HG02852 (cell line): Measurements from ENCODE around the gene H6PD.

Source experiments
- ATAC-seq: cut with Tn5 transposase; IDR thresholded peaks from one replicate; pipeline ENCODE4 v1.9.1; 2021; ENCODE audit warnings: mild to moderate bottlenecking, moderate library complexity; ENCODE audit not compliant: unreplicated experiment

H6PD gene

GRCh38 chr1:9234223-9235095, at the start of gene H6PD:
Gene H6PD (plus strand): TSS chr1:9234774. CDS start chr1:9244935, 10,161 bp downstream.
- ATAC-seq = peak; percentile 76

- ATAC-seq = no peak
These were observed 48.3 kb upstream of the H6PD start for GRCh38 chr1:9186082-9186859.

- no peak for ATAC-seq
These were observed 47.6 kb upstream of the H6PD start for GRCh38 chr1:9187004-9187403.

GRCh38 chr1:9190234-9190633, 44.3 kb upstream of the H6PD start:
- ATAC-seq = no peak

- ATAC-seq = no peak
These were observed 43.3 kb upstream of the H6PD start for GRCh38 chr1:9191231-9191630.

- no peak for ATAC-seq
These were observed 41.9 kb upstream of the H6PD start for GRCh38 chr1:9192578-9193232.

- ATAC-seq = no peak
These were observed 41.3 kb upstream of the H6PD start for GRCh38 chr1:9193233-9193625.

GRCh38 chr1:9194024-9194423, 40.5 kb upstream of the H6PD start:
- no peak for ATAC-seq

- ATAC-seq = no peak
These were observed 38.9 kb upstream of the H6PD start for GRCh38 chr1:9195651-9196050.

- no peak for ATAC-seq
These were observed 38.2 kb upstream of the H6PD start for GRCh38 chr1:9196129-9197040.

- ATAC-seq = no peak
These were observed 37.1 kb upstream of the H6PD start for GRCh38 chr1:9197186-9198099.

- no peak for ATAC-seq
These were observed 35.8 kb upstream of the H6PD start for GRCh38 chr1:9198538-9199361.

- no peak for ATAC-seq
These were observed 34.1 kb upstream of the H6PD start for GRCh38 chr1:9200441-9200840.

GRCh38 chr1:9201401-9202239, 33.0 kb upstream of the H6PD start:
- no peak for ATAC-seq

- ATAC-seq = no peak
These were observed 32.2 kb upstream of the H6PD start for GRCh38 chr1:9202240-9202870.

GRCh38 chr1:9203511-9203982, 31.0 kb upstream of the H6PD start:
- no peak for ATAC-seq

GRCh38 chr1:9204156-9204720, 30.3 kb upstream of the H6PD start:
- ATAC-seq = no peak
